Kidney epithelial cell (primary cell): ENCODE measurements around the gene DCXR. TPM values are rescaled to one million over a fixed set of nuclear protein-coding genes. Genes with fewer than 3 reads are reported as not detected.

Experiments
- DNase-seq: peaks from one replicate; pipeline ENCODE4 v3.0.0-alpha.2; 2010; ENCODE audit warnings: low read depth
- H3K27me3 ChIP-seq: 2 replicates; pipeline ENCODE4 v1.6.0; 2011; ENCODE audit warnings: low read length; ENCODE audit not compliant: control insufficient read depth, insufficient read depth
- H3K36me3 ChIP-seq: 2 replicates; pipeline ENCODE4 v1.5.1; 2011; ENCODE audit warnings: low read length; ENCODE audit not compliant: control insufficient read depth, insufficient read depth
- H3K4me3 ChIP-seq: 2 replicates; pipeline ENCODE4 v1.5.1; 2011; ENCODE audit warnings: low read depth, mild to moderate bottlenecking, control low read depth, low read length
- total RNA-seq: library from RNA; depleted of rRNA; stranded (reverse); fragments of >200 nt; gene quantifications from 2 replicates; pipeline ENCODE4 v1.2.3, GENCODE V29; 2015
- TF ChIP-seq, protein P1 (sequence below): IDR thresholded peaks from 2 replicates; pipeline ENCODE4 v1.5.1; 2011; ENCODE audit warnings: mild to moderate bottlenecking, moderate library complexity, low read length, control low read depth, inconsistent platforms; ENCODE audit not compliant: insufficient read depth, poor library complexity, severe bottlenecking

DCXR gene
- total RNA-seq, 1 donor from 2014 or later, result 70.8 TPM

DNA sequence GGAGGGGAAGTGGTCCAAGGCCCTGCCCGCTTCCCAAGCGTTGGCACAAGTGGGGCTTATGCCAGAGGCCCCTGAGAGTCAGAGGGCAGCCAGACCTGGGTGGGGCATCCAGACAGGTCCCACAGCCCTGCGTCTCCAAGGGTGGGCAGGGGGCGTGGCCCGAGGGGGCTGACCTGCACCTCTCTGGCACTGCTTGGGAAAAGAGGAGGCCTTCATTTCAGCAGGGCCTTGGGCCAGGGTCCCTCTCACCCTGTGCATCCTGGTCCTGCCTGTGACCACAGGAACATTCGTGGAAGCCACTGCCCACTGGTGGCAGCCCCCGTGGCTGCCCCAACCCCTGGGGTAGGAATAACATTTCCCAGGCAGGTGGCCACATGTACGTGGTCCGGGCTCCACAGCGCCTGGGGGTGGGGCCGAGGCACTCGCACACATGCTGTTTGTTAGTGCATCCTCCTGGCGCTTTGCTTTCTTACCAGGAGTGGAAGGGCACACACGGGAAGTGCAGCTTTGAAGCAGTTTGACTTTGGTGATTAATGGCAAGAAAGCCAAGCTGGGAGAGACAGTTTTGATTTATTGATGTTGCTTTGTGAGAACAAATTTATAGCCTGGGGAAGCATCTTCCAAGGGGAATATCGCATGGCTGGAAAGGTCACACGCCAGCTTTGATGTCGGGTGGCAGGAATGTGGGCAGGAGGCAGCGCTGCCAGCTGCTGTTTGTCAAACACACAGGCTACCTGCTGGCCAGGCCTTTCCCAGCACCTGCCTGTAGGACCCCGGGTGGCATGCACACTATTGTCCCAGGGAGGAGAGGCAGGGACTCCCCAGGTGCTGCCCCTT, 19.1 kb downstream of the DCXR start:
- Histone ChIP-seq H3K36me3 (peaks cover 4% of the 10 kb centered on the region), H3K4me3 (no peak overlapping the region), H3K27me3 (no peaks in the 10 kb centered on the region)
- TF ChIP-seq, protein P1, sequence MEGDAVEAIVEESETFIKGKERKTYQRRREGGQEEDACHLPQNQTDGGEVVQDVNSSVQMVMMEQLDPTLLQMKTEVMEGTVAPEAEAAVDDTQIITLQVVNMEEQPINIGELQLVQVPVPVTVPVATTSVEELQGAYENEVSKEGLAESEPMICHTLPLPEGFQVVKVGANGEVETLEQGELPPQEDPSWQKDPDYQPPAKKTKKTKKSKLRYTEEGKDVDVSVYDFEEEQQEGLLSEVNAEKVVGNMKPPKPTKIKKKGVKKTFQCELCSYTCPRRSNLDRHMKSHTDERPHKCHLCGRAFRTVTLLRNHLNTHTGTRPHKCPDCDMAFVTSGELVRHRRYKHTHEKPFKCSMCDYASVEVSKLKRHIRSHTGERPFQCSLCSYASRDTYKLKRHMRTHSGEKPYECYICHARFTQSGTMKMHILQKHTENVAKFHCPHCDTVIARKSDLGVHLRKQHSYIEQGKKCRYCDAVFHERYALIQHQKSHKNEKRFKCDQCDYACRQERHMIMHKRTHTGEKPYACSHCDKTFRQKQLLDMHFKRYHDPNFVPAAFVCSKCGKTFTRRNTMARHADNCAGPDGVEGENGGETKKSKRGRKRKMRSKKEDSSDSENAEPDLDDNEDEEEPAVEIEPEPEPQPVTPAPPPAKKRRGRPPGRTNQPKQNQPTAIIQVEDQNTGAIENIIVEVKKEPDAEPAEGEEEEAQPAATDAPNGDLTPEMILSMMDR, result no peak
- DNase-seq, result no peak

DNA sequence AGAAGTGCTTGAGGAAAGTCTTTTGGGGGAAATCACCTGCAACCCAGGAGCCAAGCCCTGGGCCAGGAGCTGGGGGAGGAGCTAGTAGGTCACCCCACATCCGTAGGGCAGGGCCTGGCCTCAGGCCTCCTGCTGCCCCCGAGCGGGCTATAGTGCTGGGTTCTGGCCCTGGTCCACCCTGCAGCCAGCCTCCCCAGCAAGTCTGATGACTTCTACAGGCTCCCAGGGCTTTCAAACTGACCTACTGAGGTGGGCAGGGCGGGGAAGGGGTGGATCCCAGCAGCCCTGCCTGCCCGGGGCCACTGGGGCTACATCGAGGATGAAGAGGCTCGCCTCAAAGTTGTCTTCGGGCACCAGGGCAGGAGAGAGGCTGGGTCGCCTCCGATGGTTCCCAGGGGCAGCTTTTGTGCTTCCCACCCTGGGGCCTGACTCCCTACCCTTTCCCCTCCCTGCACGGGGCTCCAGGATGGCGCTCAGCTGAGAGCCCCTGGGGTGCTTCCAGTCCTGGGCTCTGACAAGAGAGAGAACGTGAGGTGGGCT, 19.8 kb downstream of the DCXR start:
- H3K36me3 ChIP-seq, result peaks cover 4% of the 10 kb centered on the region
- DNase-seq, result no peak
- H3K27me3 ChIP-seq, result no peaks in the 10 kb centered on the region
- H3K4me3 ChIP-seq, result no peak overlapping the region
- TF ChIP-seq, protein P1, result no peak

DNA sequence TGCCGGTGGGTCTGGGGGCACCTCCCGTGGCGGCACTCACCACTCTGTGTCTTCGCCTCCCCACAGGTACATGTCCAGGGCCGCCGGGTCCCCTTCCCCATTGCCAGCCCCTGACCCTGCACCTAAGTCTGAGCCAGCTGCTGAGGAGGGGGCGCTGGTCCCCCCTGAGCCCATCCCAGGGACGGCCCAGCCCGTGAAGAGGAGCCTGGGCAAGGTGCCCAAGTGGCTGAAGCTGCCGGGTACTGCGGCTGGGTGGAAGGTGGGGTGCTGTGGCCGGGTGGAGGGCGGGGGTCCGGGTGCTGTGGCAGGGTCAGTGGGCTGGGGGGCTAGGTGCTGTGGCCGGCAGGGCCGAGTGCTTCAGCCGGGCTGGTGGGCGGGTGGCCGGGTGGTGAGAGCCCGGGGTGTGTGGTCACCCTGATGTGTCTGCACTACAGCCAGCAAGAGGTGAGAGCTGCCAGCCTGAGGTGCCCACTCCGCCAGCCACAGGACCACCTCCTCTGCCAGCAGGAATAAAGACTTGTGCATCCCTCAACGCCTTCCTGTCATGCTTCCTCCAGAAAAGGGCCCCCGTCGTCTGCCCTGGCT, 20.5 kb downstream of the DCXR start:
- TF ChIP-seq, protein P1, result no peak
- DNase-seq, result no peak
- no peaks in the 10 kb centered on the region for H3K27me3 ChIP-seq
- H3K36me3 ChIP-seq, result peaks cover 4% of the 10 kb centered on the region
- H3K4me3 ChIP-seq, result no peak overlapping the region

DNA sequence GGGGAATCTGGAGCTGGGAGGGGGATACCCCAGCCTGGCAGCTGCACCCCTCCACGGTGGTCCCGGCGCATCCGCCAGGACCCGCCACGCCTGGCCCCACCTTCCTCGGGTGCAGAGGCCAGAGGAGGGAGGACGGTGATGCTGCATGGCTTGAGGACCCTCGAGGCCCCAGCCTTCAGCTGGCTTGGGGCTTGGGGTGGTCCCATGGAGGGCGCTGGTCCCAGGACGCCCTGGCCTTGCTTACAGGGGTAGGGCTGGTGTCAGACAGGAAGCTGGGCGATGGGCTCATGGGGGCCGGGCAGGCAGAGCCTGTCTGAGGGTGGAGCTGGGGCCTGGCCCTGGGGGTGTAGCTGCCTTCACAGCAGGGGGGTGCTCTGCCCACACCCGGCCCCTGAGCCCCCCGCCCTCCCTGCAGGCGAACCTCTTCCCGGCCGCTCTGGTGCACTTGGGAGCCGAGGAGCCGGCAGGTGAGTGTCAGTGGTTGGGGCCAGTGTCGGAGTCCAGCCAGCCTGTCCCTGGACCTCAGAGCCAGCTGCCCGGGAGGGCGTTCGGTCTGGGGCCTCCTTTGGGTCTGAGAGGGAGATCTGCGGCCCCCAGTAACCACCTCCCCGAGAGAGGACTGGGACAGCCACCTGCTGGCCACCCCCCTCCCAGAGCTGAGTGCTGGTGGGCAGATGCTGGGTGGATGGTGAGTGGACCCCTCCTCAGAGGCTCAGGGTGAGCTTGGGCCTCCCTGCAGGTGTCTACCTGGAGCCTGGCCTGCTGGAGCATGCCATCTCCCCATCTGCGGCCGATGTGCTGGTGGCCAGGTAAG, 21.2 kb downstream of the DCXR start:
- Histone ChIP-seq H3K27me3 (no peaks in the 10 kb centered on the region), H3K4me3 (no peak overlapping the region), H3K36me3 (peaks cover 4% of the 10 kb centered on the region)
- no peak for DNase-seq
- TF ChIP-seq, protein P1, result no peak

DNA sequence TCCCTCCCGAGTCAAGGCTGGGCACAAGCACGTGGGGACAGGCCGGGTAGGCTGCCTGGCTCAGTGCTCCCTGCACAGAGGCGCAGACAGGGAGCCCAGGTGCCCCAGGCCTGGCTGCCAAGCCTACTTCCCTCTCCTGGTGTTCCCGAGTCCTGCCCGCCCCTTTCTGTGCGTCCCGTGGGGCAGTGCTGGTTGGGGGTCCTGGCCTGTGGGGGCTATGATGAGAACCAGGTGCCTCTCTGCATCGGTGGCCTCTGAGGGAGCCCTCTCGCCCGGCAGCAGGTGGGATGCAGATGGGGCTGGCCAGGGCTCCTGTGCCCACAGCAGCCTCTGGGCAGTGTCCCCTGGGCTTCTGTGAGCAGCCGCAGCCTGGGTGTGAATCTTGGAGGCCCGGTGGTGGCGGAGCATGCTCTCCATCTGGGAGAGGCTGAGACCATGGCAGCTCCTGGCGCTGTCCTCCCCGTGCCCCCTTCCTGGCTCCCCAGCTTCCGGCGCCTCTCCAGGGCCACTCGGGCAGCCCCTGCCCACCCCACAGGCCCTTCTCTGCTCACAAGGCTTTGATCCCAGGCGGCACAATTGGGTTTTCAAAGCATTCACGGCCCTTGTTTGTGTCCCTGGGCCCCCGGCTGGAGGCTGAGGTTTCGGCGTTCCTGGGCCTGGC, 22.1 kb downstream of the DCXR start:
- TF ChIP-seq, protein P1, result no peak
- DNase-seq, result no peak

More for the DNA sequence above, 22.1 kb downstream of the DCXR start:
- peaks cover 4% of the 10 kb centered on the region for H3K36me3 ChIP-seq
- H3K27me3 ChIP-seq, result no peaks in the 10 kb centered on the region
- no peak overlapping the region for H3K4me3 ChIP-seq
